HepG2 (cell line): ENCODE results near the gene TBX21. TPM values are rescaled to one million over a fixed set of nuclear protein-coding genes. Genes with fewer than 3 reads are reported as not detected.

Experiments used
- GATAD1 ChIP-seq: IDR thresholded peaks from 2 replicates; pipeline ENCODE4 v1.6.1; 2016; ENCODE audit warnings: missing genetic modification reagents, missing compliant biosample characterization
- MTA3 ChIP-seq: sonication (generic); formaldehyde crosslinking; IDR thresholded peaks from 2 replicates; pipeline ENCODE4 v1.4.0; 2020; ENCODE audit warnings: missing genetic modification reagents
- NFATC3 ChIP-seq: sonication (generic); formaldehyde crosslinking; IDR thresholded peaks from 2 replicates; pipeline ENCODE4 v1.5.1; 2020; ENCODE audit warnings: mild to moderate bottlenecking, missing genetic modification reagents
- PRPF4 ChIP-seq: fragments of 200-400 bp; formaldehyde crosslinking; IDR thresholded peaks from 2 replicates; pipeline ENCODE4 v1.6.1; 2016; ENCODE audit warnings: low read length, low read depth; ENCODE audit not compliant: poor library complexity, severe bottlenecking
- SAP130 ChIP-seq: IDR thresholded peaks from 2 replicates; pipeline ENCODE4 v1.6.1; 2016; ENCODE audit warnings: low read depth
- ZNF20 ChIP-seq: sonication (generic); formaldehyde crosslinking; IDR thresholded peaks from 2 replicates; pipeline ENCODE4 v1.4.0; 2020; ENCODE audit warnings: mild to moderate bottlenecking, moderate library complexity, missing genetic modification reagents
- ZNF207 ChIP-seq: fragments of 450-650 bp; IDR thresholded peaks from 2 replicates; pipeline ENCODE4 v1.6.1; 2016; ENCODE audit warnings: antibody characterized with exemption, borderline replicate concordance
- ZNF563 ChIP-seq: sonication (generic); formaldehyde crosslinking; IDR thresholded peaks from 2 replicates; pipeline ENCODE4 v1.8.0; 2022; ENCODE audit warnings: mild to moderate bottlenecking, moderate library complexity, missing genetic modification reagents
- ZSCAN9 ChIP-seq: IDR thresholded peaks from 2 replicates; pipeline ENCODE4 v1.6.1; 2016; ENCODE audit warnings: borderline replicate concordance
- polyA plus RNA-seq, 8 experiments: library from polyadenylated mRNA; depleted of rRNA in 3 of 8; stranded (reverse) in 7 of 8; unstranded in 1 of 8; fragments of >200 nt; fragmentation: Illumina TruSeq in 4 of 8; extraction: Trizol in 4 of 8; gene quantifications; 2 replicates each; pipeline versions ENCODE4 v1.2.1 to v1.2.3, GENCODE V29; 2011 to 2016; ENCODE audit warnings: low read depth in 4 of 8, missing spikeins in 1 of 8, mixed read lengths in 1 of 8; ENCODE audit not compliant: insufficient read depth in 1 of 8
- total RNA-seq, 5 experiments: library from RNA; depleted of rRNA; stranded (reverse); fragments of >200 nt; fragmentation: Illumina TruSeq; extraction: Trizol; gene quantifications; 2 replicates each; pipeline ENCODE4 v1.2.3, GENCODE V29; 2016; ENCODE audit warnings: low read depth in 1 of 5
- TF ChIP-seq, protein P1 (sequence below): sonication (generic); formaldehyde crosslinking; IDR thresholded peaks from 2 replicates; pipeline ENCODE4 v1.4.0; 2020; ENCODE audit warnings: missing genetic modification reagents, borderline replicate concordance
- TF ChIP-seq, protein P2 (sequence below): sonication (generic); formaldehyde crosslinking; IDR thresholded peaks from 2 replicates; pipeline ENCODE4 v1.5.1; 2020; ENCODE audit warnings: mild to moderate bottlenecking, missing genetic modification reagents, borderline replicate concordance
- TF ChIP-seq, protein P3 (sequence below): sonication (generic); formaldehyde crosslinking; IDR thresholded peaks from 2 replicates; pipeline ENCODE4 v1.4.0; 2020; ENCODE audit warnings: missing genetic modification reagents, borderline replicate concordance
- TF ChIP-seq, protein P4 (sequence below): IDR thresholded peaks from 2 replicates; pipeline ENCODE4 v1.6.1; 2016; ENCODE audit warnings: low read depth, borderline replicate concordance
- TF ChIP-seq, protein P5 (sequence below): sonication (generic); formaldehyde crosslinking; IDR thresholded peaks from 2 replicates; pipeline ENCODE4 v1.5.0; 2020; ENCODE audit warnings: mild to moderate bottlenecking, missing genetic modification reagents, borderline replicate concordance

Gene TBX21
- total and polyA plus RNA-seq, 2 of the 13 experiments (the other 11 are each of a cell fraction or from before 2014, with no cell fraction given) = not detected

DNA sequence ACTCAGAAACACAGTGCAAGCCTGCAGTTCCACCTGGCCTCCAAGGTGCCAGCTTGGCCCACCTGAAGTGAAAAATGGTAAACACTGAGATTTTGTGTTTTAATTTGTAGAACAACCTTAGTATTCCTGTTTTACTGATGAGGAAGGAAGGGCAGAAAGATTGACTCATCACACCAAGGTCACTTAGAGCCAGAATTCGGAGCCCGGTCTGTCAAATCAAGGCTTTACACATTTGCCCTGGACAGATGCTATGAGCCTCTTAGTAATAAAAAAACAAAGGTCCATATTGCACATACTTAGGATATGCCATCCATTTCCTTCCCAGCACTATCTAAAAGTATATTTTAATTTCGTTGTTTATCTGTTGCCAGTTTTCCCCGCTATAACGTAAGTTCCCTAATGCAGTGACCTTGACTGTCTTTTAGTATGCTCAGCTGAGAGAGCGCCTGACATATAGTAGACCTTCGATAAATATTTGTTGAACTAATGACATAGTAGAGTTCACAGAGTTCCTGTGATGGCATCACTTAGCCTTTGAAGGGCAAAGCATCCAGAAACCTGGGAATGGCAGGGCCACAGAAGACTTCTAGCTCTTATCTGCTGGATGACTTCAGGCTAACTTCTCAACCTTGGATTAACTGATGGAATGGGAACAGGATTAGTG is 46.2 kb upstream of the TBX21 start (continued):
- TF ChIP-seq, protein P1, sequence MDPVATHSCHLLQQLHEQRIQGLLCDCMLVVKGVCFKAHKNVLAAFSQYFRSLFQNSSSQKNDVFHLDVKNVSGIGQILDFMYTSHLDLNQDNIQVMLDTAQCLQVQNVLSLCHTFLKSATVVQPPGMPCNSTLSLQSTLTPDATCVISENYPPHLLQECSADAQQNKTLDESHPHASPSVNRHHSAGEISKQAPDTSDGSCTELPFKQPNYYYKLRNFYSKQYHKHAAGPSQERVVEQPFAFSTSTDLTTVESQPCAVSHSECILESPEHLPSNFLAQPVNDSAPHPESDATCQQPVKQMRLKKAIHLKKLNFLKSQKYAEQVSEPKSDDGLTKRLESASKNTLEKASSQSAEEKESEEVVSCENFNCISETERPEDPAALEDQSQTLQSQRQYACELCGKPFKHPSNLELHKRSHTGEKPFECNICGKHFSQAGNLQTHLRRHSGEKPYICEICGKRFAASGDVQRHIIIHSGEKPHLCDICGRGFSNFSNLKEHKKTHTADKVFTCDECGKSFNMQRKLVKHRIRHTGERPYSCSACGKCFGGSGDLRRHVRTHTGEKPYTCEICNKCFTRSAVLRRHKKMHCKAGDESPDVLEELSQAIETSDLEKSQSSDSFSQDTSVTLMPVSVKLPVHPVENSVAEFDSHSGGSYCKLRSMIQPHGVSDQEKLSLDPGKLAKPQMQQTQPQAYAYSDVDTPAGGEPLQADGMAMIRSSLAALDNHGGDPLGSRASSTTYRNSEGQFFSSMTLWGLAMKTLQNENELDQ (CRISPR knock-in tag) = no peak
- TF ChIP-seq PRPF4 = no peak
- TF ChIP-seq, protein P2, sequence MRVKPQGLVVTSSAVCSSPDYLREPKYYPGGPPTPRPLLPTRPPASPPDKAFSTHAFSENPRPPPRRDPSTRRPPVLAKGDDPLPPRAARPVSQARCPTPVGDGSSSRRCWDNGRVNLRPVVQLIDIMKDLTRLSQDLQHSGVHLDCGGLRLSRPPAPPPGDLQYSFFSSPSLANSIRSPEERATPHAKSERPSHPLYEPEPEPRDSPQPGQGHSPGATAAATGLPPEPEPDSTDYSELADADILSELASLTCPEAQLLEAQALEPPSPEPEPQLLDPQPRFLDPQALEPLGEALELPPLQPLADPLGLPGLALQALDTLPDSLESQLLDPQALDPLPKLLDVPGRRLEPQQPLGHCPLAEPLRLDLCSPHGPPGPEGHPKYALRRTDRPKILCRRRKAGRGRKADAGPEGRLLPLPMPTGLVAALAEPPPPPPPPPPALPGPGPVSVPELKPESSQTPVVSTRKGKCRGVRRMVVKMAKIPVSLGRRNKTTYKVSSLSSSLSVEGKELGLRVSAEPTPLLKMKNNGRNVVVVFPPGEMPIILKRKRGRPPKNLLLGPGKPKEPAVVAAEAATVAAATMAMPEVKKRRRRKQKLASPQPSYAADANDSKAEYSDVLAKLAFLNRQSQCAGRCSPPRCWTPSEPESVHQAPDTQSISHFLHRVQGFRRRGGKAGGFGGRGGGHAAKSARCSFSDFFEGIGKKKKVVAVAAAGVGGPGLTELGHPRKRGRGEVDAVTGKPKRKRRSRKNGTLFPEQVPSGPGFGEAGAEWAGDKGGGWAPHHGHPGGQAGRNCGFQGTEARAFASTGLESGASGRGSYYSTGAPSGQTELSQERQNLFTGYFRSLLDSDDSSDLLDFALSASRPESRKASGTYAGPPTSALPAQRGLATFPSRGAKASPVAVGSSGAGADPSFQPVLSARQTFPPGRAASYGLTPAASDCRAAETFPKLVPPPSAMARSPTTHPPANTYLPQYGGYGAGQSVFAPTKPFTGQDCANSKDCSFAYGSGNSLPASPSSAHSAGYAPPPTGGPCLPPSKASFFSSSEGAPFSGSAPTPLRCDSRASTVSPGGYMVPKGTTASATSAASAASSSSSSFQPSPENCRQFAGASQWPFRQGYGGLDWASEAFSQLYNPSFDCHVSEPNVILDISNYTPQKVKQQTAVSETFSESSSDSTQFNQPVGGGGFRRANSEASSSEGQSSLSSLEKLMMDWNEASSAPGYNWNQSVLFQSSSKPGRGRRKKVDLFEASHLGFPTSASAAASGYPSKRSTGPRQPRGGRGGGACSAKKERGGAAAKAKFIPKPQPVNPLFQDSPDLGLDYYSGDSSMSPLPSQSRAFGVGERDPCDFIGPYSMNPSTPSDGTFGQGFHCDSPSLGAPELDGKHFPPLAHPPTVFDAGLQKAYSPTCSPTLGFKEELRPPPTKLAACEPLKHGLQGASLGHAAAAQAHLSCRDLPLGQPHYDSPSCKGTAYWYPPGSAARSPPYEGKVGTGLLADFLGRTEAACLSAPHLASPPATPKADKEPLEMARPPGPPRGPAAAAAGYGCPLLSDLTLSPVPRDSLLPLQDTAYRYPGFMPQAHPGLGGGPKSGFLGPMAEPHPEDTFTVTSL = peak; percentile 27; the same call in 1 of the 2 replicates
- no peak for TF ChIP-seq ZNF563 (CRISPR knock-in tag)
- TF ChIP-seq, protein P3, sequence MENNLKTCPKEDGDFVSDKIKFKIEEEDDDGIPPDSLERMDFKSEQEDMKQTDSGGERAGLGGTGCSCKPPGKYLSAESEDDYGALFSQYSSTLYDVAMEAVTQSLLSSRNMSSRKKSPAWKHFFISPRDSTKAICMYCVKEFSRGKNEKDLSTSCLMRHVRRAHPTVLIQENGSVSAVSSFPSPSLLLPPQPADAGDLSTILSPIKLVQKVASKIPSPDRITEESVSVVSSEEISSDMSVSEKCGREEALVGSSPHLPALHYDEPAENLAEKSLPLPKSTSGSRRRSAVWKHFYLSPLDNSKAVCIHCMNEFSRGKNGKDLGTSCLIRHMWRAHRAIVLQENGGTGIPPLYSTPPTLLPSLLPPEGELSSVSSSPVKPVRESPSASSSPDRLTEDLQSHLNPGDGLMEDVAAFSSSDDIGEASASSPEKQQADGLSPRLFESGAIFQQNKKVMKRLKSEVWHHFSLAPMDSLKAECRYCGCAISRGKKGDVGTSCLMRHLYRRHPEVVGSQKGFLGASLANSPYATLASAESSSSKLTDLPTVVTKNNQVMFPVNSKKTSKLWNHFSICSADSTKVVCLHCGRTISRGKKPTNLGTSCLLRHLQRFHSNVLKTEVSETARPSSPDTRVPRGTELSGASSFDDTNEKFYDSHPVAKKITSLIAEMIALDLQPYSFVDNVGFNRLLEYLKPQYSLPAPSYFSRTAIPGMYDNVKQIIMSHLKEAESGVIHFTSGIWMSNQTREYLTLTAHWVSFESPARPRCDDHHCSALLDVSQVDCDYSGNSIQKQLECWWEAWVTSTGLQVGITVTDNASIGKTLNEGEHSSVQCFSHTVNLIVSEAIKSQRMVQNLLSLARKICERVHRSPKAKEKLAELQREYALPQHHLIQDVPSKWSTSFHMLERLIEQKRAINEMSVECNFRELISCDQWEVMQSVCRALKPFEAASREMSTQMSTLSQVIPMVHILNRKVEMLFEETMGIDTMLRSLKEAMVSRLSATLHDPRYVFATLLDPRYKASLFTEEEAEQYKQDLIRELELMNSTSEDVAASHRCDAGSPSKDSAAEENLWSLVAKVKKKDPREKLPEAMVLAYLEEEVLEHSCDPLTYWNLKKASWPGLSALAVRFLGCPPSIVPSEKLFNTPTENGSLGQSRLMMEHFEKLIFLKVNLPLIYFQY (CRISPR knock-in tag) = no peak
- TF ChIP-seq NFATC3 (CRISPR knock-in tag) = no peak
- TF ChIP-seq, protein P4, sequence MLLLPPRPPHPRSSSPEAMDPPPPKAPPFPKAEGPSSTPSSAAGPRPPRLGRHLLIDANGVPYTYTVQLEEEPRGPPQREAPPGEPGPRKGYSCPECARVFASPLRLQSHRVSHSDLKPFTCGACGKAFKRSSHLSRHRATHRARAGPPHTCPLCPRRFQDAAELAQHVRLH (CRISPR knock-in tag) = no peak
- TF ChIP-seq SAP130 (CRISPR knock-in tag) = peak; percentile 81
- 0 out of 2 replicates have a peak, but pooled peaks have one; percentile 11 for TF ChIP-seq ZSCAN9
- peak; percentile 11; the same call in 1 of the 2 replicates for TF ChIP-seq GATAD1 (CRISPR knock-in tag)
- TF ChIP-seq ZNF20 (CRISPR knock-in tag) = no peak
- TF ChIP-seq, protein P5, sequence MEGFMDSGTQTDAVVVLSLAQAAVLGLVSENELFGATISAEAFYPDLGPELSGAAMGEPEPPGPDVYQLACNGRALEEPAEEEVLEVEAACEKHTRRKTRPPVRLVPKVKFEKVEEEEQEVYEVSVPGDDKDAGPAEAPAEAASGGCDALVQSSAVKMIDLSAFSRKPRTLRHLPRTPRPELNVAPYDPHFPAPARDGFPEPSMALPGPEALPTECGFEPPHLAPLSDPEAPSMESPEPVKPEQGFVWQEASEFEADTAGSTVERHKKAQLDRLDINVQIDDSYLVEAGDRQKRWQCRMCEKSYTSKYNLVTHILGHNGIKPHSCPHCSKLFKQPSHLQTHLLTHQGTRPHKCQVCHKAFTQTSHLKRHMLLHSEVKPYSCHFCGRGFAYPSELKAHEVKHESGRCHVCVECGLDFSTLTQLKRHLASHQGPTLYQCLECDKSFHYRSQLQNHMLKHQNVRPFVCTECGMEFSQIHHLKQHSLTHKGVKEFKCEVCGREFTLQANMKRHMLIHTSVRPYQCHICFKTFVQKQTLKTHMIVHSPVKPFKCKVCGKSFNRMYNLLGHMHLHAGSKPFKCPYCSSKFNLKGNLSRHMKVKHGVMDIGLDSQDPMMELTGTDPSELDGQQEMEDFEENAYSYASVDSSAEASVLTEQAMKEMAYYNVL (CRISPR knock-in tag) = 0 out of 2 replicates have a peak, but pooled peaks have one; percentile 40
- TF ChIP-seq MTA3 (CRISPR knock-in tag) = no peak
- TF ChIP-seq ZNF207 = no peak
